HG03439 (cell line): ENCODE data around the gene WNK4.
"Not testable (repeated sequence)": the region's sequence is repeated elsewhere in the genome, so short reads cannot be mapped to it uniquely, and the experiment has no call there.

ENCODE experiments used
- ATAC-seq: cut with Tn5 transposase; IDR thresholded peaks from one replicate; pipeline ENCODE4 v1.9.1; 2021; ENCODE audit warnings: mild to moderate bottlenecking, moderate library complexity; ENCODE audit not compliant: unreplicated experiment

Gene WNK4

GRCh38 chr17:42769964-42770363 is 10.4 kb upstream of the WNK4 start:
- ATAC-seq: not testable (repeated sequence)

- ATAC-seq: no peak
Measured at GRCh38 chr17:42772945-42773289, 7.5 kb upstream of the WNK4 start.

GRCh38 chr17:42773290-42774035 is 6.9 kb upstream of the WNK4 start, which contains the start of gene VPS25:
VPS25 (plus strand) TSS chr17:42773449; CDS start chr17:42773476, 27 bp downstream.
- ATAC-seq: peak; percentile 67

- ATAC-seq: no peak
Measured at GRCh38 chr17:42774066-42774745, 6.2 kb upstream of the WNK4 start.

GRCh38 chr17:42775534-42776098 is 4.8 kb upstream of the WNK4 start:
- no peak for ATAC-seq

GRCh38 chr17:42778570-42778969 is 1.8 kb upstream of the WNK4 start:
- ATAC-seq: no peak

GRCh38 chr17:42779304-42779935 is 990 bp upstream of the WNK4 start:
- ATAC-seq: no peak

- no peak for ATAC-seq
Measured at GRCh38 chr17:42780851-42781638, 635 bp downstream of the WNK4 start.

GRCh38 chr17:42781639-42782165 is 1.3 kb downstream of the WNK4 start:
- ATAC-seq: no peak

- no peak for ATAC-seq
Measured at GRCh38 chr17:42782166-42783061, 2.0 kb downstream of the WNK4 start.

GRCh38 chr17:42783062-42783790 is 2.8 kb downstream of the WNK4 start:
- no peak for ATAC-seq

- no peak for ATAC-seq
Measured at GRCh38 chr17:42783791-42784138, 3.4 kb downstream of the WNK4 start.

- ATAC-seq: no peak
Measured at GRCh38 chr17:42784409-42784808, 4.0 kb downstream of the WNK4 start.

- no peak for ATAC-seq
Measured at GRCh38 chr17:42784811-42785592, 4.6 kb downstream of the WNK4 start.

GRCh38 chr17:42787266-42787665 is 6.9 kb downstream of the WNK4 start:
- ATAC-seq: no peak

GRCh38 chr17:42791948-42792347 is 11.5 kb downstream of the WNK4 start:
- no peak for ATAC-seq

- ATAC-seq: no peak
Measured at GRCh38 chr17:42792545-42792944, 12.1 kb downstream of the WNK4 start.

GRCh38 chr17:42795061-42795460 is 14.7 kb downstream of the WNK4 start:
- ATAC-seq: no peak
